ENCODE measurements around the gene NFATC2.

The NFATC2 gene

DNA sequence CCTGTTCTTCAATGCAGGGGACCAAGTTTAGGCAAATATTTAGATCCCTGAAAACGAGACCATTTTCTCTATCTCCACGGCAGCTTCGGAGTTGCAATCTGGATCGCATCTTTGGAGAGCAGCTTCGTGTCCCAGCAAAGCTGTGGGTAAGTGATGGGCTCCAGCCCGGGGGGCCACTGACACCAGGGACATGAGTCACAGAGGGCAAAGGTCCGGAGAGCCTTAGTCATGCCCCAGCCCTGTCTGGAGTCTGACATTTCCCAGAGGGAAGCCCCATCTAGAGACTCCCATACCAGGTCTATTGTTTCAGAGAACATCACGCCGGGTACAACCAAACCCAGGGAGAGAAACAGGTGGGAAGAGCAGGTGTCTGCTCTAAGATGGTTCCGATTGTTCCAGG is 95.9 kb downstream of the NFATC2 start:
- TF ChIP-seq, protein P1, sequence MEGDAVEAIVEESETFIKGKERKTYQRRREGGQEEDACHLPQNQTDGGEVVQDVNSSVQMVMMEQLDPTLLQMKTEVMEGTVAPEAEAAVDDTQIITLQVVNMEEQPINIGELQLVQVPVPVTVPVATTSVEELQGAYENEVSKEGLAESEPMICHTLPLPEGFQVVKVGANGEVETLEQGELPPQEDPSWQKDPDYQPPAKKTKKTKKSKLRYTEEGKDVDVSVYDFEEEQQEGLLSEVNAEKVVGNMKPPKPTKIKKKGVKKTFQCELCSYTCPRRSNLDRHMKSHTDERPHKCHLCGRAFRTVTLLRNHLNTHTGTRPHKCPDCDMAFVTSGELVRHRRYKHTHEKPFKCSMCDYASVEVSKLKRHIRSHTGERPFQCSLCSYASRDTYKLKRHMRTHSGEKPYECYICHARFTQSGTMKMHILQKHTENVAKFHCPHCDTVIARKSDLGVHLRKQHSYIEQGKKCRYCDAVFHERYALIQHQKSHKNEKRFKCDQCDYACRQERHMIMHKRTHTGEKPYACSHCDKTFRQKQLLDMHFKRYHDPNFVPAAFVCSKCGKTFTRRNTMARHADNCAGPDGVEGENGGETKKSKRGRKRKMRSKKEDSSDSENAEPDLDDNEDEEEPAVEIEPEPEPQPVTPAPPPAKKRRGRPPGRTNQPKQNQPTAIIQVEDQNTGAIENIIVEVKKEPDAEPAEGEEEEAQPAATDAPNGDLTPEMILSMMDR (IDR thresholded peaks at IDR 0.05), result no peak
- DNase-seq, result peak in 1 of 2 donors; percentile 40
- peak overlapping the region; percentile 8 to 61 for H3K27ac ChIP-seq
- intact Hi-C loops (cut with DNase I; ENCODE audit: low total_unique reads), result no loop called here
- H3K4me1 ChIP-seq, result peaks cover 0 to 40% (median 31%) of the 10 kb centered on the region in 4 donors
- no peaks in the 10 kb centered on the region for H3K27me3 ChIP-seq
- H3K9me3 ChIP-seq, result no peaks in the 10 kb centered on the region
- no peaks in the 10 kb centered on the region for H3K36me3 ChIP-seq
- H3K4me3 ChIP-seq, result no peak overlapping the region

DNA sequence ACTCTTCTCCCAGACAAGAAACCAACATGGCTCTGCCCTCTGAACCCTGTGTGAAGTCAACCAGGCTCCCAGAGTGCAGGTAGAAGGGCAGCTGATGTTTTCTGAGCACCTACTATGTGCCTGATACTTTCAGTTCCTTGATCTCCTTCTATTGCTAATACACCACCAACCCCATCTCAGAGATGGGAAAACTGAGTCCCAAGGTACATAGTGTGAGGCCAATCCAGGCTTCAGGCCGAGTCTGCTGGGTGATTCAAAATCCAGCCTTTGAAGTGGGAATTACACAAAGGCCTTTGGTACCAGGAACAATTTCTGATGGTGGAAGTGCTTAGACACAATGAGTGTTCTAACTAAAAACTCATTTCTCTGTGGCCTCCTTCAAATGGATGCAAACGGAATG is 96.3 kb downstream of the NFATC2 start:
- H3K27me3 ChIP-seq, result no peaks in the 10 kb centered on the region
- H3K4me1 ChIP-seq, result peaks cover 0 to 40% (median 31%) of the 10 kb centered on the region in 4 donors
- H3K36me3 ChIP-seq, result no peaks in the 10 kb centered on the region
- H3K9me3 ChIP-seq, result no peaks in the 10 kb centered on the region
- H3K27ac ChIP-seq, result peak overlapping the region; percentile 8 to 61
- TF ChIP-seq, protein P1 (IDR thresholded peaks at IDR 0.05), result no peak
- intact Hi-C loops (cut with DNase I; ENCODE audit: low total_unique reads), result no loop called here
- DNase-seq, result no peak
- H3K4me3 ChIP-seq, result no peak overlapping the region

DNA sequence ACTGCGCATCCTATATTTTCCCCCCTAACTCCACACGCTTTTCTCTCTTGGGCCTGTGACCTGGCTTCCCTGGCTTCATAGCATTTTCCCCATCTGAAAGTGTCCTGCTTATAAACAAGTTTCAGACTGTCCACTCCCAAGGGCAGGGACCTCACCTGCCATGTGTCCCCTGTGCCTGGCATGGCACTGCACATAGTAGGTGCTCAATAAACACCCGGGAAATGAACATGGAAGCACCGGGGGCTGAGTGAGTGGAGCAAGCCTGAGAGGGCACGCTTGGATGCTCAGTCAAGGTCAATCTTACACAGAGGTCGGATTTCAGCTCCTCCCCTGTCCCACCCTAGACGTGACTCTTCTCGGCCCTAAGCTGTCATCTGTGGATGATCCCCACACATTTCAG is 96.9 kb downstream of the NFATC2 start:
- Histone ChIP-seq H3K36me3 (no peaks in the 10 kb centered on the region), H3K4me3 (no peak overlapping the region), H3K27me3 (no peaks in the 10 kb centered on the region), H3K9me3 (no peaks in the 10 kb centered on the region), H3K27ac (no peak overlapping the region), H3K4me1 (peaks cover 0 to 37% (median 31%) of the 10 kb centered on the region in 4 donors)
- DNase-seq, result no peak
- TF ChIP-seq, protein P1 (IDR thresholded peaks at IDR 0.05), result no peak
- intact Hi-C loops (cut with DNase I; ENCODE audit: low total_unique reads), result no loop called here

DNA sequence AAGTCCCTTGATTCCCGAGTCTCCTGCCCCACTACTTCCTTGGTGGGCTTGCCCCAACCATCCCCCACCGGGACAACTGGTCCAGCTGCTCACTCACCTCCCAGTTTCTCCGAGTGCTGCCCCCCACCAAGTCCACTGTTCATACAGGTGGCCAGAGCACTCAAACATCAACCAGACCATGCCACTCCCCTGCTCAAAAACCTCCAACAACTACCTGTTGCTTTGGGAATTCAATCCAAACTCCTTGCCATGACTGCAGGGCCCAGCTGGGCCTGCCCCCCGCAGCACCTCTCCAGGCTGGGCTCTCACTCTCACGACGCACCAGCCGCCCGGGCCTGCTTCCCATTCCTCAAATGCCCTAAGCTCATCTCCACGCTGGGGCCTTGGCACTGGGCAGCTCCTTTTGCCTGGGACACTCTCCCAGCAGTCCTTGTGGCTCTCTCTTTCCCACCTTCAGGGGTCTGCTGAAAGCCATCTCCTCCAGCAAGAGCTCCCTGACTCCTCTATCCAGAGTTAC is 97.5 kb downstream of the NFATC2 start:
- no peak for DNase-seq
- Histone ChIP-seq H3K36me3 (no peaks in the 10 kb centered on the region), H3K9me3 (no peaks in the 10 kb centered on the region), H3K27ac (no peak overlapping the region), H3K27me3 (no peaks in the 10 kb centered on the region), H3K4me1 (peaks cover 0 to 34% (median 31%) of the 10 kb centered on the region in 4 donors), H3K4me3 (no peak overlapping the region)
- TF ChIP-seq, protein P1 (IDR thresholded peaks at IDR 0.05), result no peak
- intact Hi-C loops (cut with DNase I; ENCODE audit: low total_unique reads), result no loop called here

DNA sequence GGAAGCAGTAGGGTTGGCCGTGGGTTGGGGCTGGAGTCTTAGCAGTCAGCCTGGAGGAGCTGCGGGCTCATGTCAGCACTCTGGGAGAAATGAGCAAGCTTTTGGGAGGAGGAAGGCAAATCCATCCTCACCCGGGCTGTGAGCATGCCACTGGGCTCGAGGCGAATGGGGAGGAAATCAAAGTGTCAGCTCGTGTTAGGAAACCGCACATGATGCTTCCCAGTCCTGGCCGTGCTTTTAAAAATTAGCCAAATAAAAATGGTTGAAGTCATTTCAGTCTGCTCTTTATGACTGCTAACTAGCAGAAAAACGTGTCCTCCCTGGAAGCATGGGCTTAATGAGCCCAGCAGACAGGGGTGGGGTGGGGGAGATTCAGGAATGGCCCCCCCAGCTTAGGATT is 98.1 kb downstream of the NFATC2 start:
- Histone ChIP-seq H3K27ac (no peak overlapping the region), H3K4me1 (peaks cover 0 to 33% (median 30%) of the 10 kb centered on the region in 4 donors), H3K27me3 (no peaks in the 10 kb centered on the region), H3K9me3 (no peaks in the 10 kb centered on the region), H3K4me3 (no peak overlapping the region), H3K36me3 (no peaks in the 10 kb centered on the region)
- no peak for DNase-seq
- intact Hi-C loops (cut with DNase I; ENCODE audit: low total_unique reads), result no loop called here
- TF ChIP-seq, protein P1 (IDR thresholded peaks at IDR 0.05), result no peak

DNA sequence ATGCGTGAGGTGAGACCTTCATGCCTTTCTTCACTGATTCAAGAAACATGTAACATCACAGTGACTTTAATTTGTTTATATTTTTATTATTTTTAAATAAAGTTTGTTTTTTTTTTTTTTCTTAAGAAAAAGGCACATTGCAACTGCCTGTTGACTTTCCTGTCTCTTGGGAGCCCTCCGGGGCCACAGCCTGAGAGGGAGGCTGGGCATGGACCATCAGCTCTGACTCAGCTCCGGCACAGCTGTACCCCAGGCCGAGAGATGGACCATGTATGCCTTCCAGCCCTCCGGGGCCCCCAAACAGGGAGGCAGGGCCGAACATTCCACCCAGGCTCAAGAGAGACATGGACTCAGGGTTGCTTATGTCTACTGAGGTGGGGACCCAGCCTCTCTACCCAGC is 99.9 kb downstream of the NFATC2 start:
- H3K4me3 ChIP-seq, result no peak overlapping the region
- no peak overlapping the region for H3K27ac ChIP-seq
- peaks cover 0 to 4% (median 0%) of the 10 kb centered on the region in 3 donors for H3K36me3 ChIP-seq
- TF ChIP-seq, protein P1 (IDR thresholded peaks at IDR 0.05), result no peak
- no peak for DNase-seq
- intact Hi-C loops (cut with DNase I; ENCODE audit: low total_unique reads), result no loop called here
- peaks cover 0 to 15% (median 13%) of the 10 kb centered on the region in 4 donors for H3K4me1 ChIP-seq
- H3K27me3 ChIP-seq, result no peaks in the 10 kb centered on the region
- H3K9me3 ChIP-seq, result no peaks in the 10 kb centered on the region
